GM23338 (cell line): Measurements from ENCODE around the gene GPR87. TPM values are rescaled to one million over a fixed set of nuclear protein-coding genes. Genes with fewer than 3 reads are reported as not detected.

Source experiments
- ATAC-seq: fragments of 200-7000 bp; cut with Tn5 transposase; 3 replicates; pipeline ENCODE4 v1.9.1; 2020
- DNase-seq: peaks from one replicate; pipeline ENCODE4 v3.0.0-alpha.2; 2015; ENCODE audit warnings: low spot score
- H2AFZ ChIP-seq: fragments of 200-600 bp; sonication (generic); 2 replicates; pipeline ENCODE4 v1.8.0; 2016; ENCODE audit warnings: antibody characterized with exemption, mild to moderate bottlenecking, moderate library complexity
- H3F3A ChIP-seq: fragments of 200-600 bp; sonication (generic); replicated peaks from 2 replicates; pipeline ENCODE4 v1.8.0; 2017; ENCODE audit warnings: antibody characterized with exemption, mixed run types, low read depth
- H3K27ac ChIP-seq: fragments of 200-600 bp; sonication (generic); 2 replicates; pipeline ENCODE4 v1.6.1; 2016; ENCODE audit warnings: low read depth
- H3K27me3 ChIP-seq: fragments of 200-600 bp; sonication (generic); 2 replicates; pipeline ENCODE4 v1.8.0; 2016; ENCODE audit warnings: mild to moderate bottlenecking, mixed run types, moderate library complexity; ENCODE audit not compliant: insufficient read depth
- H3K36me3 ChIP-seq: fragments of 200-600 bp; sonication (generic); 2 replicates; pipeline ENCODE4 v1.8.0; 2016; ENCODE audit warnings: mild to moderate bottlenecking; ENCODE audit not compliant: insufficient read depth
- H3K4me1 ChIP-seq: fragments of 200-600 bp; sonication (generic); 2 replicates; pipeline ENCODE4 v1.8.0; 2016; ENCODE audit warnings: mild to moderate bottlenecking, moderate library complexity; ENCODE audit not compliant: insufficient read depth
- H3K4me2 ChIP-seq: fragments of 200-600 bp; sonication (generic); 2 replicates; pipeline ENCODE4 v1.7.1; 2017; ENCODE audit warnings: mixed run types
- H3K4me3 ChIP-seq: fragments of 200-600 bp; sonication (generic); 2 replicates; pipeline ENCODE4 v1.6.1; 2016; ENCODE audit warnings: mixed run types
- H3K79me2 ChIP-seq: fragments of 200-600 bp; sonication (generic); replicated peaks from 2 replicates; pipeline ENCODE4 v1.8.0; 2017; ENCODE audit warnings: mild to moderate bottlenecking; ENCODE audit not compliant: insufficient read depth
- H3K9me2 ChIP-seq: fragments of 200-600 bp; sonication (generic); 2 replicates; pipeline ENCODE4 v1.8.0; 2017; ENCODE audit not compliant: insufficient read depth
- H4K20me1 ChIP-seq: fragments of 200-600 bp; sonication (generic); replicated peaks from 2 replicates; pipeline ENCODE4 v1.8.0; 2017; ENCODE audit warnings: mild to moderate bottlenecking; ENCODE audit not compliant: insufficient read depth
- H3K27ac Mint-ChIP-seq: 2 replicates; pipeline ENCODE4 v1.8.0; 2020; ENCODE audit warnings: inconsistent platforms, mild to moderate bottlenecking, moderate library complexity, mixed read lengths
- H3K27me3 Mint-ChIP-seq: 3 replicates; pipeline ENCODE4 v1.8.0; 2022; ENCODE audit warnings: low read depth, mild to moderate bottlenecking, moderate library complexity, mixed read lengths, inconsistent platforms; ENCODE audit not compliant: insufficient read depth, poor library complexity
- H3K36me3 Mint-ChIP-seq: 3 replicates; pipeline ENCODE4 v1.8.0; 2021; ENCODE audit warnings: low read depth, mild to moderate bottlenecking, inconsistent platforms, moderate library complexity, mixed read lengths
- H3K4me1 Mint-ChIP-seq: 3 replicates; pipeline ENCODE4 v1.8.0; 2020; ENCODE audit warnings: mild to moderate bottlenecking, inconsistent platforms, mixed read lengths
- H3K4me3 Mint-ChIP-seq: 3 replicates; pipeline ENCODE4 v1.8.0; 2021; ENCODE audit warnings: moderate library complexity, mild to moderate bottlenecking, inconsistent platforms, mixed read lengths
- H3K9me3 Mint-ChIP-seq: 3 replicates; pipeline ENCODE4 v1.8.0; 2020; ENCODE audit warnings: moderate library complexity, mild to moderate bottlenecking, inconsistent platforms, mixed read lengths
- CREB1 ChIP-seq: fragments of 250-450 bp; sonication (Bioruptor Pico); IDR thresholded peaks from 2 replicates; pipeline ENCODE4 v1.5.0; 2020; ENCODE audit warnings: low read depth, mild to moderate bottlenecking, moderate library complexity
- ETS1 ChIP-seq: IDR thresholded peaks from 2 replicates; pipeline ENCODE4 v1.6.1; 2016; ENCODE audit warnings: antibody characterized with exemption
- ZNF331 ChIP-seq: fragments of 250-450 bp; sonication (Bioruptor Pico); IDR thresholded peaks from 2 replicates; pipeline ENCODE4 v1.5.0; 2020; ENCODE audit warnings: low read depth, mild to moderate bottlenecking, moderate library complexity
- ZNF462 ChIP-seq: fragments of 250-450 bp; sonication (Bioruptor Pico); IDR thresholded peaks from 2 replicates; pipeline ENCODE4 v1.5.0; 2020; ENCODE audit warnings: mild to moderate bottlenecking, moderate library complexity
- polyA plus RNA-seq: library from polyadenylated mRNA; unstranded; fragments of >200 nt; fragmentation: Nextera tagmentation; extraction: Ambion mirVana; gene quantifications from 2 replicates; pipeline ENCODE4 v1.2.1, GENCODE V29; 2016
- total RNA-seq: library from RNA; depleted of rRNA; stranded (reverse); fragments of >200 nt; shearing (Covaris generic); gene quantifications from 2 replicates; pipeline ENCODE4 v1.2.3, GENCODE V29; 2014

GPR87 gene
- total and polyA plus RNA-seq, 2 experiments from 2014 or later = 0.21 TPM; not detected in 1

GRCh38 chr3:151269631-151270030, 47.0 kb downstream of the GPR87 start (continued):
- TF ChIP-seq ETS1 (no peak), ZNF462 (CRISPR knock-in tag) (no peak), ZNF331 (no peak)

DNA sequence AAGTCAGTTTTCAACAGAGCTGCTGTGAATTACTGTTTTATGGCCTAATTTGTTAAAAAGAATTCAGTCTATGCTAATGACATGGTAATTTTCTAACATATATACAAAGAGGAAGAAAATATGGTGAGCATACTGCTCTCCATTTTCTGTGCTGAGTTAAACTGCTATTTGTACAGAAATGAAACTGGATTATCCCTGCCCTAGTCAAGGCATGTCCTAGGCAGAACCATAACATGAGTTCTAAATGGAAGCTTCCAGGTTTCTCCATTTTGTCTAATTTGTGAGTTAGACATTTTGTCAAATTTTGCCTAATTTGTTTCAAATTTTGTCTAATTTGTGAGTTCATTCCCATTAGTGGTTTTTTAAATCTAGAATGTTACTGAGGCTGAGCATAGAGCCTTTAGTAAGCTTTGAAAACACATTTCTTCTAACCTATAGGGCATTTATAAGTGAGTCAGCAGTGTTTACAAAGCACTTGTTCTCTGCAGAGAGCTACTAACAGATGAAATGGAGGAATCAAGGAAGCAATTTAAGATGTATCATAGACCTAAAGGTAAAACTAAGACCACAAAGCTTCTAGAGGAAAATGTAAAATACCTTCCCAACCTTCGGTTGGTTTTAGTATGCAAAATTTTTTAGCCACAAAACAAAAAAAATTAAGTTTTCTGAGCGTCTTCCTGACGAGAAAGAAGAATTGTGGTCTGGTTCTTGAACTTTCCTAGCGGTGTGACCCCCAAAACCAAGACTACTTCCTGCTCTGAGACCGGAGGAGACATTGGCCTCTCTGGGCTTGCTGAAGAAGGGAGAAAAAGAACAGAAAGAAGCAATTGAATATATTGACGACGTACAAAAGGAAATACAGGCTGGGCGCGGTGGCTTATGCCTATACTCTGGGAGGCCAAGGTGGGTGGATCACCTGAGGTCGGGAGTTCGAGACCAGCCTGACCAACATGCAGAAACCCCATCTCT, 48.1 kb downstream of the GPR87 start:
- no peaks in the 10 kb centered on the region for H3K9me3 Mint-ChIP-seq
- ATAC-seq (no peak), DNase-seq (no peak)
- Histone ChIP-seq H2AFZ (no peak overlapping the region), H3K27ac (no peak overlapping the region), H3K79me2 (no peaks in the 10 kb centered on the region), H3K4me3 (no peak overlapping the region), H3K4me2 (no peak overlapping the region), H3K27me3 (no peaks in the 10 kb centered on the region), H3F3A (no peaks in the 10 kb centered on the region), H3K36me3 (no peaks in the 10 kb centered on the region), H4K20me1 (no peaks in the 10 kb centered on the region; the same call in 1 of the 2 replicates), H3K4me1 (peaks cover 22% of the 10 kb centered on the region), H3K9me2 (no peaks in the 10 kb centered on the region)
- H3K4me3 Mint-ChIP-seq = no peak overlapping the region
- peak overlapping the region; percentile 72; the same call in 1 of the 2 replicates for H3K27ac Mint-ChIP-seq
- no peak for TF ChIP-seq CREB1 (CRISPR knock-in tag)
- no peak for TF ChIP-seq ZNF331
- H3K36me3 Mint-ChIP-seq = peaks cover 3% of the 10 kb centered on the region; the same call in 1 of the 3 replicates
- peaks cover 31% of the 10 kb centered on the region for H3K4me1 Mint-ChIP-seq
- H3K27me3 Mint-ChIP-seq = no peaks in the 10 kb centered on the region
